Tibial nerve (tissue), 4 donors: ENCODE measurements around the gene RCC1.

Experiments
- EP300 ChIP-seq, 2 donors: sonication (generic); formaldehyde crosslinking; IDR thresholded peaks; one replicate each; pipeline ENCODE4 v1.6.1; 2017; ENCODE audit warnings: antibody characterized with exemption in 2 of 2, mild to moderate bottlenecking in 1 of 2
- POLR2A ChIP-seq, 2 donors: fragments of 450-650 bp; IDR thresholded peaks; one replicate each; pipeline ENCODE4 v1.6.1; 2017; ENCODE audit warnings: antibody characterized with exemption in 2 of 2, mild to moderate bottlenecking in 2 of 2, moderate library complexity in 2 of 2
- TF ChIP-seq, protein P1 (sequence below), 5 experiments: fragments of 200-600 bp in 3 of 5; fragments of 450-650 bp in 2 of 5; sonication (generic) in 3 of 5; IDR thresholded peaks; one replicate each; pipeline ENCODE4 v1.5.1; 2016 to 2019; ENCODE audit warnings: antibody characterized with exemption in 5 of 5, mild to moderate bottlenecking in 3 of 5, moderate library complexity in 2 of 5

DNA sequence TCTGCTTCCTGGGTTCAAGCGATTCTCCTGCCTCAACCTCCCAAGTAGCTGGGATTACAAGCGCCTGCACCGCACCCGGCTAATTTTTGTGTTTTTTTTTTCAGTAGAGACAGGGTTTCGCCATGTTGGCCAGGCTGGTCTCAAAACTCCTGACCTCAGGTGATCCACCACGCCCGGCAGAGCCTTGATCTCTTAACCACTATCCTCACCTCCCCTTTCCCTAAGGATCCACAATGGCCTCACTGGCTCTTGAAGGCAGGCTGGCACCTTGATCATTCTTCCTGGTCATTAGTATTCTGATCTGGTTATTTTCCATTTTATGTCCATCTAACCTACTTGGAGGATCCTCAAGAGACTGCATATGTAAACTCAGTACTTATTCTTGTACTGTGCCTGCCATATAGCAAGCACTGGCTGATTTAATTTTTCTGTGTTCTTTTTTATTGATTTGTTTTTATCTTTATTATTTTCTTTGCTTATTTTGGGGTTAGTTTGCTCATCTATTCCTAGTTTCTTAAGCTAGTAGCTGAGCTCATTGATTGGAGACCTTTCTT, 6.3 kb downstream of the RCC1 start:
- TF ChIP-seq POLR2A (IDR thresholded peaks at IDR 0.05) (no peak), EP300 (IDR thresholded peaks at IDR 0.05) (no peak)
- TF ChIP-seq, protein P1, sequence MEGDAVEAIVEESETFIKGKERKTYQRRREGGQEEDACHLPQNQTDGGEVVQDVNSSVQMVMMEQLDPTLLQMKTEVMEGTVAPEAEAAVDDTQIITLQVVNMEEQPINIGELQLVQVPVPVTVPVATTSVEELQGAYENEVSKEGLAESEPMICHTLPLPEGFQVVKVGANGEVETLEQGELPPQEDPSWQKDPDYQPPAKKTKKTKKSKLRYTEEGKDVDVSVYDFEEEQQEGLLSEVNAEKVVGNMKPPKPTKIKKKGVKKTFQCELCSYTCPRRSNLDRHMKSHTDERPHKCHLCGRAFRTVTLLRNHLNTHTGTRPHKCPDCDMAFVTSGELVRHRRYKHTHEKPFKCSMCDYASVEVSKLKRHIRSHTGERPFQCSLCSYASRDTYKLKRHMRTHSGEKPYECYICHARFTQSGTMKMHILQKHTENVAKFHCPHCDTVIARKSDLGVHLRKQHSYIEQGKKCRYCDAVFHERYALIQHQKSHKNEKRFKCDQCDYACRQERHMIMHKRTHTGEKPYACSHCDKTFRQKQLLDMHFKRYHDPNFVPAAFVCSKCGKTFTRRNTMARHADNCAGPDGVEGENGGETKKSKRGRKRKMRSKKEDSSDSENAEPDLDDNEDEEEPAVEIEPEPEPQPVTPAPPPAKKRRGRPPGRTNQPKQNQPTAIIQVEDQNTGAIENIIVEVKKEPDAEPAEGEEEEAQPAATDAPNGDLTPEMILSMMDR (IDR thresholded peaks at IDR 0.05), result no peak
